GM21737 (cell line): ENCODE data around the gene LIF.

ENCODE experiments used
- ATAC-seq: cut with Tn5 transposase; IDR thresholded peaks from one replicate; pipeline ENCODE4 v1.9.1; 2021; ENCODE audit warnings: mild to moderate bottlenecking, moderate library complexity; ENCODE audit not compliant: unreplicated experiment

Gene LIF

DNA sequence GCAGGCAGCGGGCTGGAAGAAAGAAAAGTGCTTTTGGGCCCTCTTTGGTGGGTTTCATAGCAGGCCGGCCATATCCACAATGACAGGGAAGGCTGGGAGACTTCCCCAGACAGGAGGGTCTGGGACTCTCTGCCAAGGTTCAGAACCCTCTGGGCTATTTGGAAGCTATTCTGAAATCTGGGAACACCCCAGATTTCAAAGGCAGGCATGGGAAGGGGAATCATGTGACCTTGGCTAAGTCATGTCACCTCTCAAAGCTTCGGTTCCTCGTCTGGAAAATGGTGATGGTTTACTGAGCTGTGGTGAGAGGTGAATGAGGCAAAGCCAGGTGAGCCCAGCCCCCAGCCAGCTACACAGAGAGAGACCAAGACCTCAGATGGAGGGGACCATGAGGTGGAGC lies 38.1 kb upstream of the LIF start:
- no peak for ATAC-seq

- ATAC-seq: no peak
Observed at GRCh38 chr22:30284172-30284571, 37.6 kb upstream of the LIF start.

GRCh38 chr22:30283342-30283741 lies 36.8 kb upstream of the LIF start:
- no peak for ATAC-seq

DNA sequence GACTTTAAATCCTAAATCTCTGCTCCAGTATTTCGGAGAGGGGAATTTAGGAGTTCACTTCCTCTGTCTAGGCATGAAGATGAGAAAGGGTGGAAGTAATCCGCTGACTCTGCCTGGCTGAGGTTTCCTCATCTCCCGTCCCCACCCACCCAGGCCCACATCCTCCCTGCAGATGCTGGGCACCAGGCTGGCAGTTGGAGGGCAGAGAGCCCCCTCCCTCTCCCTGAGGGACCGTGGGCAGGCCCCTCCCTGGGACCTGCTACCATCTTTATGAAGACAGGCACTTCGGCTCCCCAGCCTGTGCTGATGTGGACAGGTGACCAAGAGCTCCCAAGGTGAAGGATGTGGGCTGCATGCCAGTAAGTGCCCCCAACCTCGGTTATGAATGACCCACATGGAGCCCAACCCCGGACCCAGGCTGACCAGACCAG lies 36.1 kb upstream of the LIF start:
- no peak for ATAC-seq

DNA sequence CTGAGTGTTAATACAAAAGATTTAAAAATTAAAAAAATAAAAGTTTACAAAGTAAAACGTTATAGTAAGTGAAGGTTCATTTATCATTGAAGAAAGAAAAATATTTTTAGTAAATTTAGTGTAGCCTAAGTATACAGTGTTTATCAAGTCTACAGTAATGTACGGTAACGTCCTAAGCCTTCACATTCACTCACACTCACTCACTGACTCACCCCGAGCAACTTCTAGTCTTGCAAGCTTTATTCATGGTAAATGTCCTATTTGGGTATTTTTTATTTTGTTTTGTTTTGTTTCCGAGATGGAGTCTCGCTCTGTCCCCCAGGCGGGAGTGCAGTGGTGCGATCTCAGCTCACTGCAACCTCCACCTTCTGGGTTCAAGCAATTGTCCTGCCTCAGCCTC lies 33.9 kb upstream of the LIF start:
- no peak for ATAC-seq

- no peak for ATAC-seq
Observed at GRCh38 chr22:30279932-30280331, 33.4 kb upstream of the LIF start.

DNA sequence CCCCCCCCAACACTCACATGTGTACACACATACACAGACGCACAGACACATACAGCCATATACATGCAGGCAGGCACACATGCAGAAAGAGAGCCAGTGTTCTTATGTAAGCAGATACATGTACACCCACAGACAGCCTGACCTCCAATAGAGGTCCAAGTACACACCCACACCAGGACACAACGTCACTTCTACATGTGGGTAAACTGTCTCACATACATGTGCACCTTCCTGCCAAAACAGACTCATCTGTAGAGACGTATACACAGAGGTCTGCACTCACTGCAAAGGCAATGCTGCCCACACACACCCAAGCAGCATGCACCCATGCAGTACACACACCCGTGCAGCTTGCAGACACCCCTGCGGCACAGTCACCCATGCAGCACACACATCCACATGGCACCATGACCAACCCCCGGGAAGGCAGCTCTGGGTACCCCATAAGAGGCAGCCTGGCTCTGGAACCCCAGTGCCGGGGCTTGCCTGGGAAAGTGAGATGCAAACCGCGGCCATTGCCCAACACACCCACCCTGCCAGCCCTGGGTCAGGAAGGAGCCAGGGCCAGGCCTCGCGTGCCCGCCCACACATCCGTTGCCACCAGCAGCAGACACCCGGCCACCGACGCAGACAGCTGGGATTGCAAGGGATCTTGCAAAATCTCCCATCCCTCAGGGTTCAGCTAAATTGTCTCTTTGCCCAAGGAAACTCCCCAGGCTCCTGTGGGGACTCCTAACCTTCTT lies 32.7 kb upstream of the LIF start:
- ATAC-seq: no peak

- ATAC-seq: no peak
Observed at GRCh38 chr22:30277547-30278344, 31.2 kb upstream of the LIF start.

- ATAC-seq: no peak
Observed at GRCh38 chr22:30276039-30276438, 29.5 kb upstream of the LIF start.

- ATAC-seq: no peak
Observed at GRCh38 chr22:30275625-30276024, 29.1 kb upstream of the LIF start.

DNA sequence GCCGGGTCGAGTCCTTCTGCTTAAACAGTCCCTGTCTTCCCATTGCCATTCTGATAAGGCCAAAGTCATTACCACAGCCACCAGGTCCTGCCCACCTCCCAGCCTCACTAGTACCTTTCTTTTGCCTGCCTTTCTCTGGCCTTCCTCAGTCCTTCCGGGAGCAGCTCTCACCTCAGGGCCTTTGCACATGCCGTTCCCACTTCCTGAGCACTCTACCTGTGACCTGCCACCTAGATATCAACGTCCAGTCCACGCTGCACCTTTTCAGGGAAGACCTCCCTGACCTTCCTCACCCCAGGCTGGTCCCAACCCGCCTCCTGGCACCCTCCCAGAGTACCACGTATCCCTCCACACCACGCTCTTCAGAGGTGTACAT lies 27.9 kb upstream of the LIF start:
- no peak for ATAC-seq

DNA sequence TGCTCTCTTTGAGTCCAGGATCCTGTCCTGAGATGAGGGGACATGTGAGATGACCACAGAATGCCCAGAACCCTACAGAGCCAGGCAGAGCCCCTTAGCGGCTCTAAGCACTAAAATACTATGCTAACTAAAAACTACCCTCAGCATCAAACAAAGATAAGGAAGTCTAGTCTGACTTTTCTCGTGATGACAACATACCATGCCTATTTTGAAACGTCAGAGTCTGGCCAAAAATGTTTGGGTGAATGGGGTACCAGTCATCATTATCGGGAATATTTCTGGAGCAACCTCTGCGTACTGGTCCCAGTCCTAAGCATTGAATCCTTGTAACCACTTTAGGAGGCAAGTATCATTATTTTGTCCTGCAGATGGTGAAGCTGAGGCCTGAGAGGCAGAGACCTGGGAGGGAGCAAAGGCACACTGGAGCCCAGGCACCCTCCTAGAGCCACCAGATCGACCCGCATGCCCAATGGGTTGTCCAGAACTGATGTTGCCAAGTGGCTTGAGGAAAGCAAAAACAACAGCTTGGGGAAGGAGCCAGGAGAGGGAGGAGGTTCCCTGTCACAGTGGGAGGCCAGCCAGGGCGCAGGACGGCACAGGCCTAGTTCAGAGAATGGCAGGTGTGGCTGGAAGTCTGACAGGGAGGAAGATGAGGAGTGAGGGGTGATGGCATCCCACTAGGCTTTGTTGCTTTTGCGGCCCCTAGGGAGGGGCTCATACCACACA lies 27.3 kb upstream of the LIF start:
- no peak for ATAC-seq

GRCh38 chr22:30272781-30273601 lies 26.4 kb upstream of the LIF start:
- no peak for ATAC-seq

DNA sequence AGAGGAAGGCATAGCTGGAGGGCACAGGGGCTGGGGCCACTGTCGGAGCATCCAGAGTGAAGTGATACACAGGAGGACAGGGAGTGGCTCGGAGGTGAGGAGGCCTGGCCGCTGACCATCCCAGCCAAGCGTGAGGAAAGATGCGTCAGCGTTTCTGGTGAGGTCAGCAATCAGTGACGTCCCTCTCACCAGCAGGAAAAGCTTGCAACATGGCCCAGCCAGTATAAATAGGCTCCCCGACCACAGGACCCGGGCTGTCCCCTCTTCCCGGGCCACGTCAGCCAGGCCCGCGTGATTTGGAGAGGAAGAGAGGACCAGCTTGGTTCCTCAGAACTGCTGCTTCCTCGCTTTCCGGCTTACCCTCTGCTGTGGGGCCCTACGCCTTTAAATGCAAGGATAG lies 24.3 kb upstream of the LIF start:
- ATAC-seq: no peak

DNA sequence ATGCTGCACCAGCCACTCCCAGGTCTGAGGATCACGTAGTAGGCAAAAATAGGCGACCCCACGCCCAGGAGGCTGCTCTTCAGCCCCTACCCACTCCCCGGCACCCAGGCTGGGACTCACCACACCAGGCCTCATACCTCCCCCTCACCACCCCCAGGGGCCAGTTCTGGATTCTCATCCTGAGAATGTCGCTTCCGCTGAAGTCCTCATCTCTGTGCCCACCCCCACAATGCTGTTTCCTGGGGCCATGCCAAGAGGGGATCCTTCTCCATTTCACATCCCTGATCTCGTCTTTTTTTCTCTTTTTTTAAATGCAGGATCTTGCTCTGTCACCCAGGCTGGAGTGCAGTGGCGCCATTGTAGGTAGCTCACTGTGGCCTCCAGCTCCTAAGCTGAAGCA lies 21.8 kb upstream of the LIF start:
- ATAC-seq: no peak

GRCh38 chr22:30267382-30268302 lies 21.1 kb upstream of the LIF start:
- ATAC-seq: no peak

- ATAC-seq: no peak
Observed at GRCh38 chr22:30266445-30267381, 20.2 kb upstream of the LIF start, which contains the start of gene OSM. Gene OSM (minus strand): TSS chr22:30266851. CDS start chr22:30266799, 52 bp downstream.

DNA sequence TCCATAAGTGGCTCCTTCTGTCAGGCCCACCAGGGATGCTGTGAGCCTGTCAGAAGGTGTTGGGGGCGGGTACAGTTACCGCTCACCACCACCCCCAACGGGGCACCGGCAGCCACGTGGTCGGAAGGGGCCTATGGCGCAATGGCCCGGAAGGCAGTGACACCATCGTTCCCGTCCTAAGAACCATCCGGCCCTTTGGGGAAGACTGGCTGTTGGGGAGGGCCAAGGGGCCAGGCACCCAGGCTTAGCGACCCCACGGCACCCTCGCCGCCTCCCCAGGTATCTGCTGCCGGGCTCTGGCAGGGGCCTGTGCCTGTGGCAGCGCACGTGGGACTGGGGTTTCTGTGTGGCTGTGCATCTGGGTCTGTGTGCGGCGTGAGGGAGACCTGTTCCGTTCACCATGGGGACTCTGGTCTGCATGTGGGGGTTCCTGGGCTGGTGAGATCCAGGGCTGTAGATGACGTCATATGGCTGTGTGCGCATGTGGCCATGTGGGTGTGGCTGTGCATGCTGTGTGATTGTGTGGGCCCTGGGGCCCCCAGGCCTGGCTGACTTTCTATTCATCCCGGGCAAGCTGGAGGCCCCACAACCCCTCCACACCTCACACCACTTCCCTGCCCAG lies 19.4 kb upstream of the LIF start:
- ATAC-seq: peak; percentile 63
